PC-3 (cell line): ENCODE data around the gene DUSP28. TPM values are rescaled to one million over a fixed set of nuclear protein-coding genes. Genes with fewer than 3 reads are reported as not detected.

Source experiments
- ATAC-seq: fragments of 200-7000 bp; cut with Tn5 transposase; 2 replicates; pipeline ENCODE4 v1.9.1; 2020; ENCODE audit warnings: mild to moderate bottlenecking, moderate library complexity
- BruUV-seq: library from RNA; stranded (reverse); fragments of 400-500 nt; replicated peaks from 2 replicates; lab custom pipeline; 2021; lab: Mats Ljungman, UMichigan
- CTCF ChIA-PET: fragments of 300-600 bp; sonication (Branson Sonifier 250); formaldehyde crosslinking; loops from one replicate; lab custom pipeline; 2022; ENCODE audit warnings: antibody characterized with exemption; lab: Charles Lee
- POLR2A ChIA-PET: fragments of 300-600 bp; sonication (Branson Sonifier 250); formaldehyde crosslinking; loops from one replicate; lab custom pipeline; 2022; ENCODE audit warnings: antibody characterized with exemption; ENCODE audit not compliant: unreplicated experiment; lab: Charles Lee
- DNase-seq: peaks from one replicate; pipeline ENCODE4 v3.0.0-alpha.2; 2015
- H2AFZ ChIP-seq: fragments of 300-600 bp; sonication (generic); 2 replicates; pipeline ENCODE4 v1.6.0; 2016; ENCODE audit warnings: antibody characterized with exemption, low read length
- H3F3A ChIP-seq: fragments of 300-600 bp; sonication (generic); one replicate; pipeline ENCODE4 v1.6.0; 2017; ENCODE audit warnings: antibody characterized with exemption, low read length, control low read depth, mild to moderate bottlenecking; ENCODE audit not compliant: unreplicated experiment
- H3K27ac ChIP-seq: fragments of 300-600 bp; sonication (generic); 2 replicates; pipeline ENCODE4 v1.5.1; 2016; ENCODE audit warnings: mild to moderate bottlenecking, low read length
- H3K27me3 ChIP-seq: fragments of 300-600 bp; sonication (generic); 2 replicates; pipeline ENCODE4 v1.6.1; 2016; ENCODE audit warnings: low read length, mixed read lengths
- H3K36me3 ChIP-seq: fragments of 300-600 bp; sonication (generic); 2 replicates; pipeline ENCODE4 v1.6.1; 2016; ENCODE audit warnings: low read depth, mixed run types, low read length, mixed read lengths
- H3K4me1 ChIP-seq: fragments of 300-600 bp; sonication (generic); 2 replicates; pipeline ENCODE4 v1.5.1; 2016; ENCODE audit warnings: low read length; ENCODE audit not compliant: insufficient read depth
- H3K4me2 ChIP-seq: fragments of 300-600 bp; sonication (generic); 2 replicates; pipeline ENCODE4 v1.6.0; 2016; ENCODE audit warnings: low read length
- H3K4me3 ChIP-seq: fragments of 300-600 bp; sonication (generic); 2 replicates; pipeline ENCODE4 v1.5.1; 2016; ENCODE audit warnings: mild to moderate bottlenecking, low read length, mixed read lengths
- H3K79me2 ChIP-seq: fragments of 300-600 bp; sonication (generic); 2 replicates; pipeline ENCODE4 v1.6.1; 2017; ENCODE audit warnings: low read length, mixed read lengths
- H3K9ac ChIP-seq: fragments of 300-600 bp; sonication (generic); 2 replicates; pipeline ENCODE4 v1.6.0; 2016; ENCODE audit warnings: mild to moderate bottlenecking, low read length
- H3K9me2 ChIP-seq: fragments of 300-600 bp; sonication (generic); replicated peaks from 2 replicates; pipeline ENCODE4 v1.6.1; 2016; ENCODE audit warnings: mixed run types, low read length, mixed read lengths
- H3K9me3 ChIP-seq: fragments of 300-600 bp; sonication (generic); 2 replicates; pipeline ENCODE4 v1.6.1; 2016; ENCODE audit warnings: low read length, mixed read lengths
- H4K20me1 ChIP-seq: fragments of 300-600 bp; sonication (generic); 2 replicates; pipeline ENCODE4 v1.6.1; 2016; ENCODE audit warnings: low read length, mixed read lengths
- EZH2 ChIP-seq: fragments of 300-600 bp; sonication (generic); IDR thresholded peaks from one replicate; pipeline ENCODE4 v1.6.1; 2017; ENCODE audit warnings: antibody characterized with exemption, mild to moderate bottlenecking, low read length; ENCODE audit not compliant: unreplicated experiment
- EZH2phosphoT487 ChIP-seq: fragments of 300-600 bp; sonication (generic); IDR thresholded peaks from 2 replicates; pipeline ENCODE4 v1.6.1; 2018; ENCODE audit warnings: mild to moderate bottlenecking, antibody characterized with exemption, low read length, borderline replicate concordance
- intact Hi-C: fragments of 100-400 bp; cut with micrococcal nuclease; formaldehyde crosslinking; loops from 2 replicates; pipeline ENCODE4 v1.9.0; 2023
- total RNA-seq: library from RNA; depleted of rRNA; stranded (reverse); fragments of >200 nt; gene quantifications from 2 replicates; pipeline ENCODE4 v1.2.3, GENCODE V29; 2014
- TF ChIP-seq, protein P1 (sequence below): fragments of 300-600 bp; sonication (generic); conservative IDR thresholded peaks from 2 replicates; pipeline ENCODE4 v1.5.1; 2017; ENCODE audit warnings: antibody characterized with exemption, low read depth, mild to moderate bottlenecking, low read length

DUSP28 gene
- total RNA-seq, 1 experiment from 2014 or later, result 8.3 TPM

DNA sequence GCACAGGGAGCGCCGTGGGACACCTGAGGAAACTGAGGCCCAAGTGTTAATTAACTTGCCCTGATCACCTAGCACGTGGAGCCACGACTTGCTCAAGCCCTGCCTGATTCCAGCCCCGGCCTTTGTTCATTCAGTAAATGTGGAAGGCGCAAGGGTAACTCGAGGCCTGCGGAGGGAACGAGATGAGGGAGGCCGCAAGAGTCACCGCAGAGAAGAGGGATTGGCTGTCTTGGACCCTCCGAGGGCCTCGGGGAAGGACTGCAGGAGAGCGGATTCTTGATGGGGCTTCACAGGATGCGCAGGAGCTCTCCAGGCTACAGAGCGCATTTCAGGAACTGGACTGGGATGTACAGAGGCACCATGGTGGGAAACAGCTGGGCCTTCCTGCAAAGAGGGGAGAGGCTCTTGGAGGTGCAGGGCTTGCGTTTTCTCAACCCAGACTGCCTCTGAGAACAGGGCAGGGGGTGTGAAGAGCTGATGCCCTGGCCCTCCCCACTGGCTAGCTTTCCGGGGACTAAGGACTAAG lies 1.9 kb upstream of the DUSP28 start:
- Histone ChIP-seq H3K79me2 (peaks cover 51% of the 10 kb centered on the region), H3K4me2 (peak overlapping the region; percentile 66), H3K27ac (no peak overlapping the region), H3K9me3 (no peaks in the 10 kb centered on the region), H3K9ac (no peak overlapping the region), H3K36me3 (no peaks in the 10 kb centered on the region; the same call in 1 of the 2 replicates), H3K4me3 (peak overlapping the region; percentile 46; the same call in 1 of the 2 replicates), H3K4me1 (peaks cover 30% of the 10 kb centered on the region), H4K20me1 (no peaks in the 10 kb centered on the region; the same call in 1 of the 2 replicates), H2AFZ (no peak overlapping the region), H3K27me3 (no peaks in the 10 kb centered on the region), H3K9me2 (no peaks in the 10 kb centered on the region), H3F3A (peaks cover 4% of the 10 kb centered on the region)
- DNase-seq (no peak), ATAC-seq (no peak)
- intact Hi-C loops, result no loop called here
- BruUV-seq, result no TSS peak
- ChIA-PET POLR2A (no interaction called here), CTCF (no interaction called here)
- TF ChIP-seq, protein P1, sequence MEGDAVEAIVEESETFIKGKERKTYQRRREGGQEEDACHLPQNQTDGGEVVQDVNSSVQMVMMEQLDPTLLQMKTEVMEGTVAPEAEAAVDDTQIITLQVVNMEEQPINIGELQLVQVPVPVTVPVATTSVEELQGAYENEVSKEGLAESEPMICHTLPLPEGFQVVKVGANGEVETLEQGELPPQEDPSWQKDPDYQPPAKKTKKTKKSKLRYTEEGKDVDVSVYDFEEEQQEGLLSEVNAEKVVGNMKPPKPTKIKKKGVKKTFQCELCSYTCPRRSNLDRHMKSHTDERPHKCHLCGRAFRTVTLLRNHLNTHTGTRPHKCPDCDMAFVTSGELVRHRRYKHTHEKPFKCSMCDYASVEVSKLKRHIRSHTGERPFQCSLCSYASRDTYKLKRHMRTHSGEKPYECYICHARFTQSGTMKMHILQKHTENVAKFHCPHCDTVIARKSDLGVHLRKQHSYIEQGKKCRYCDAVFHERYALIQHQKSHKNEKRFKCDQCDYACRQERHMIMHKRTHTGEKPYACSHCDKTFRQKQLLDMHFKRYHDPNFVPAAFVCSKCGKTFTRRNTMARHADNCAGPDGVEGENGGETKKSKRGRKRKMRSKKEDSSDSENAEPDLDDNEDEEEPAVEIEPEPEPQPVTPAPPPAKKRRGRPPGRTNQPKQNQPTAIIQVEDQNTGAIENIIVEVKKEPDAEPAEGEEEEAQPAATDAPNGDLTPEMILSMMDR, result no peak
- TF ChIP-seq EZH2, result no peak
- TF ChIP-seq EZH2phosphoT487, result no peak

DNA sequence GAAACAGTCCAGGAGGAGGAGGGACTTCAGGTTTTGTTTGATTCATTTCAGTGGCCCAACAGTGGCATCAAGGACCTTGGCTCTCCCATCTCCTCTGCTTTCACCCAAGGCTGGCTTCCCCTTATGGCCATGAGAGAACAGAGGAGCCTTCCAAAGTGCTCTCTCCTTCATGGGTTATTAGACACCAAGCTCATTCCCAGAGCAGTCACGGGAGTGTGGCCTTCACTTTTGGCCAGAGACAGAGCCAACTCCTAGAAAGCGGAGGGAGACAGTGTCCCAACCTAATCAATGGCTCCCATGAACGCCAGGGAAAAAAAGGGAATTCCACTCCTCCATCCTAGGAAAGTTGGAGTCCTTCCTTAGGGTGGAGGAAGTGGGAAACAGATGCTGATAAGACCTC lies 871 bp upstream of the DUSP28 start:
- Histone ChIP-seq H3K27ac (no peak overlapping the region), H3K9me2 (no peaks in the 10 kb centered on the region), H4K20me1 (no peaks in the 10 kb centered on the region; the same call in 1 of the 2 replicates), H3K4me3 (peak overlapping the region; percentile 77), H2AFZ (no peak overlapping the region), H3K27me3 (no peaks in the 10 kb centered on the region), H3K4me1 (peaks cover 30% of the 10 kb centered on the region), H3F3A (peaks cover 4% of the 10 kb centered on the region), H3K36me3 (no peaks in the 10 kb centered on the region; the same call in 1 of the 2 replicates), H3K4me2 (peak overlapping the region; percentile 82), H3K9me3 (no peaks in the 10 kb centered on the region), H3K79me2 (peaks cover 51% of the 10 kb centered on the region), H3K9ac (peak overlapping the region; percentile 96; the same call in 1 of the 2 replicates)
- CTCF ChIA-PET, result no interaction called here
- no peak for ATAC-seq
- TF ChIP-seq EZH2, result no peak
- TF ChIP-seq, protein P1, result no peak
- TF ChIP-seq EZH2phosphoT487, result no peak
- intact Hi-C loops, result no loop called here
- POLR2A ChIA-PET, result no interaction called here
- no TSS peak for BruUV-seq
- peak; percentile 7 for DNase-seq
